ENCODE data around the gene EPB41L4B.
"Not testable (repeated sequence)": the region's sequence is repeated elsewhere in the genome, so short reads cannot be mapped to it uniquely, and the experiment has no call there.

EPB41L4B gene

DNA sequence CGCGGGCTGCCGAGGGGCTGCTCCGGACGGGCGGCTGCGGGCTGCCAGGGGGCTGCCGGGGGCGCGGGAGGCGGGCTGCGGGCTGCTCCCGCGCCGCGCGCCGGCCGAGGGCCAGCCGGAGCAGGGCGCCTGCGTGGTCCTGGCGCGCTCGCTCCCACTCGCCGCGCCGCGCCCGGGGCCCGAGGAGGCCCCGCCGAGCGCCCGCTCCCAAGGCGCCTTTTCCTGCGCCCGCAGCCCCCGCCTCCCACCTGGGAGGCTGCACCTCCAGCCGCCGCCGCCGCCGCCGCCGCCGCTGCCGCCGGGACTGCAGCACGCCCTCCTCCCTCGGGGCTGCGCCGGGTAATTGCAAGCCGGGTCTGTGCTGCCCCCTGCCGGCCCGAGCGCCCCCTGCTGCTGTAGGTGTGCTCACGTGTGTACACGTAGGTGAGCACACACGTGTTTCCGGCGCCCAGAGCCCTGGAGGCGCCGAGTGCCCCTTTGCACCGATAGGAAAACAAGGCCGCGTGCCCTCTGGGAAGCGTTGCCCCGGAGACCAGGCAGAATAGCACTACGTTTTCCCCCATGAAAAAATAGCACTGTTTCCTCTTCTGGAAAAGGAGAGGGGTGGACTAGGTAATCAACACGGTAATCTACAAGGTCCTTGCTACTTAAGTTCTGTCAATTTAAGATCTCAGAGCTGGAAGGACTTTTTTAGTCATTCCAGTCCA, at the start of gene EPB41L4B:
TSS of gene EPB41L4B (minus strand) at position 318 of the 707 bp plus-strand sequence. CDS start 613 bp downstream, outside the sequence.
- DNase-seq = peak; percentile 93 to 94

DNA sequence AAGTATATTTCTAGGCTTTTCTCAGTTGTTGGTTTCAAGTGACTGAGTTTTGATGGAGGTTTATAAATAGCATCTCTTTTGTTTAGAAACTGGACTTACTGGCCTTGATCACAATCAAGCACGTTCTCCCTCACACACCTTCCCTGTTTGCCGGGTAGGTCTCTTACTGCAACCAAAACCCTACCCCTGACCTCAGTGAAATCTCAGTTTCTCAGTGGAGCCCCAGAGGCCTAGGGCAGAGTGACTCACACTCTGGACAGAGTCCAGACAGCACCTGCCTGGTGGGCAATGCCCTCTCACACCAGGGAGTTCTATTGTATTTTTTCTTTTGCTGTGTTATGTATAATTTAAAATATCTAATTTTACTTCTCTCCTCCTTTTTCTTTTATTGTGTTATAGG, 48.4 kb upstream of the EPB41L4B start:
- no peak for DNase-seq

DNA sequence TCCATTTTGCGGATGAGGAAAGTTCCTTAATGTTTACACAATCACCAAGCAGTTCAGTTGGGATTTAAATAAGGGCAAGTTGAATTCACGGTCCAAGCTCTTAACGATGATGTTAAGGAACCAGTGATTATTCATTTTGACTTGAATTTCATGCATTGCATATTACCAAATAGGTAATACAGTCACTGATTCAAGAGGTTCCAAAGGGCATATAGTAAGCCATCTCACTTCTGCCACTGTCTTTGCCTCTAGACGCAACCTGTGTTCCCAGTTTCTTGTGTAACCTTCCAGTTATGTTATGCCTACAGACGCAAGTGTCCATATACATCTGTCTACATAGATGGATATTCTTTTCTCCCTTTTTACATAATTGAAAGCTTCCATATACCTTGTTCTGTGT, 39.9 kb upstream of the EPB41L4B start:
- no peak for DNase-seq

DNA sequence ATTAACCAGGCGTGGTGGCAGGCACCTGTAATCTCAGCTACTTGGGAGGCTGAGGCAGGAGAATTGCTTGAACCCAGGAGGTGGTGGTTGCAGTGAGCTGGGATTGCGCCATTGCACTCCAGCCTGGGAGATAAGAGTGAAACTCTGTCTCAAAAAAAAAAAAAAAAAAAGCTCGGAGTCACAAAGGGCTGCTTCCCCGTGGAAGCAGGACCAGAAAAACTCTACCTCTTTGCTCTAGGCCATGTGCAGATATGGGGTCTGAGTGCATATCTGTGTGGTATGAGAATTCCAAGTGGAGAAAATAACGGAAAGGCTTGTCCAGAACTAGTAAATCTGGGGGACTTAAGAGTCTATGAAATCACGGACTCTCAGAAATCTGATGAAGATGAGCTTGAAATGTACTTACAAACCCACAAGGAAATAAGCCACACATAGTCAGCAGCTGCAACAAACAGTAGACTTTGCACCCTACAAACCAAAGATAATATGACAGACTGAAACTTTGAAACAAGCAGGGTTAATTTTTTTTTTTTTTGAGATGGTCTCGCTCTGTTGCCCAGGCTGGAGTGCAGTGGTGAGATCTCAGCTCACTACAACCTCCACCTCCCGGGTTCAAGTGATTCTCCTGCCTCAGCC, 38.2 kb upstream of the EPB41L4B start:
- DNase-seq = not testable (repeated sequence)

DNA sequence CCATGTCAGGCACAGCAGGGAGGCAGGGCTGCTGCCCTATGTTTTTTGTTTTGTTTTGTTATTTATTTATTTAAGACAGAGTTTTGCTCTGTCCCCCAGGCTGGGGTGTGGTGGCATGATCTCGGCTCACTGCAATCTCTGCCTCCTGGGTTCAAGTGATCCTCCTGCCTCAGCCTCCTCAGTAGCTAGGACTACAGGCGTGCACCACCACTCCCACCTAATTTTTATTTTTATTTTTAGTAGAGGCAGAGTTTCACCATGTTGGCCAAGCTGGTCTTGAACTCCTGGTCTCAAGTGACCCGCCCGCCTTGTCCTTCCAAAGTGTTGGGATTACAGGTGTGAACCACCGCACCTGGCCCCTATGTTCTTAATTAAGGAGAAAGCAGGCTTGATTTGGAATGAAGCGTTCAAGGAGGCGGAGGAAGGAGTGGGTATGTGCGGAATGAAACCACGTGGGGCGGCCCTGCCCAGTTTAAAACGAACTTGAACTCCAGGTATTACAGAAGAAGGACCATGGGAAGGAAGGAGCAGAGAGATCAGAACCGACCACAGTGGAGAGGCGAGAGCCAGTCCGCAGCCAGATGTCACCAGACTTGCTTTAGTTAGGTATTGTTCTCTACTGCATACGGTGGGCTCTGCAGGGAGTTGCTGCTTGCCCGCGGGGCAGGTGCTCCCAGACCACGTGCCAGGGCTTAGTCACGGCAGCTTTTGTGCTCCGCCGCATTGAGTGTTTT, 34.9 kb upstream of the EPB41L4B start:
- no peak for DNase-seq

DNA sequence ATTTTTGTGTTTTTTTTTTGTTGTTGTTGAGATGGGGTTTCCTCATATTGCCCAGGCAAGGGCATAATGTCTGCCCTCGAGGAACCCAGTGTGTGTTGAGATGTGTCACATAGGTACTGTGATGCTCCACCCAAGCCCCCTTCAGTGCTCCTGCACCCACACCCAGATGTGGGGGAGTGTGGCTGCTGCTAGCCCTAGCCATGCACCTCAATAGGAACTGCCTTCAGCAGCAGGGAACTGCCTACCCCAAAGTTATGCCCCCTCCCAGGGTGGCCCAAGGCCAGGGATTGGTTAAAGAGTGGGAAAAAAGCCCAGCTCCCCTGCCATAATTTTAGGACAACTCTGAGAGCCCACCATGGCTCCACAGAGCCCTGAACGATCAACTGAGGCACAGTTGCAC, 33.3 kb upstream of the EPB41L4B start:
- no peak for DNase-seq

DNA sequence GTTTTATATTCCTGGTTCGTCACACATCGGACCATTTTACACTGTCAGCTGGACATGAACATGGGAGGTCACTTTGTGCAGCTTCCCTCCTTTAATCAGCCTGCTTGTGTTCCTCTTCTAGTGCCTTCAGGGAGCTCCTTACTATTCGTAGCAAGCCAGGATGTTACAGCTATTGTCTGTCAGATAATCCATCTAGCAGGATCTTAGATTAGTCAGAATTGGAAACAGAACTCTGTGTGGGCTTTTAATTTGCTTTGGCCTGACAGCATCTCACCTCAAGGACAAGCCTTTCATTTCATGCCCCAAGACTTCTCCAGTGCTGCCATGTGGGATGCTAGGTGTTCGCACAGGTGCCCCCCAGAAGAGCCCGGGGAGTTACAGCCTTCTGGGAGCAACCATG, 30.2 kb upstream of the EPB41L4B start:
- no peak for DNase-seq

DNA sequence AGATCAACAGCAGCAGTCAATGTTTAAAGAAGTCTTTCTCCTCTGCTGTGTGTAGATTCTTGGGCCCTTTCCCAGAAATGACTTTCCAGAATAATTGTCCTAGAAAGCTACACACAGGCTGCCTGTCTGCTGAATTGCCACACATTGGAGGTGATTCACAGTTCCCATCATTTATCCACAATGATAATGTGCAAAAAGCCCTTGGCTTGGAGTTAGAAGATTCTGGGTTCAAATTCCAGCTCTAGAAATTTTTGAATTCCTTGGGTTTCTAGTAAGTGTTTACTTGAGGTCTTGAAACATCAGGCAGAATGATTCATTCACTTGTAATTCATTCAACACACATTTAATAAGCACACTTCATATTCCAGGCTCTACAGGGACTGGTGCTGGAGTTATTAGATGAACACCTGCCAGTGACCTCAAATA, 28.6 kb upstream of the EPB41L4B start:
- DNase-seq = no peak

DNA sequence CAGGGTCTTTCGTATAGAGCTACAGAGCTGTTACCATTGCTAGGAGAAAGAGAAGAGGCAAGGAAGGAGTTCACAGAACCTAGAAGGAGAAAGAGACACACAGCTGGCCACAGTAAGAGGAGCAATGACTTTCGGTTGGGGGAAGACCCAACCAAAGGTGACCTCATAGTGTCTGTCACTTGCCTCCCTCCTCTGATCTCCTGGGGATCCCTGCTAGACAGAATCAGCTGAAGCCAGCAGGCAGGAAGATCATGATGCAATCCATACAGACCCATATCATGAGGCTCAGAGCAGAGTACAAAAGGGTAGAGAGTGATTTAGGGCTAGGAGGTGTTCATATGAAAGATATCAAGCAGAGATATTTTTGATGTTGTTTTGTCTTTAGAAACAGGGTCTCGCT, 26.0 kb upstream of the EPB41L4B start:
- DNase-seq = no peak

DNA sequence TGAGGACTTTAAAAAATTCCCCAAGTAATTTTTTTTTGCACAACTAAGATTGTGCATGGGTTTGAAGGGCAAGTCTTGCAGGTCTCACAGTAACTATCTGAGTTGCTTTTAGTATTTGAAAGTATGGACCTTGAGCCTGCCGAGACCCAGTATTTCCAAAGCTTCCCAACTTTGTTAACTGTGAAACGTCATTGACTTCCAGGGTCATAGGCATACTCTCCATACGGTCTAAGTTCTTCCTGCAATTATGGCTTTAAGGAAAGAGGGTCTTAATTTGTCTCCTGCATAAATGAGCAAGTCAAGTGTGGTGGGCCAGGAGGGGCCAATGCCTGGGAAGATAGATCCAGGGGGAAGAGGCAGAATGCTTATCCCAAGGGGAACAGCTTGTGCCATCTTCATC, 24.0 kb upstream of the EPB41L4B start:
- no peak for DNase-seq

DNA sequence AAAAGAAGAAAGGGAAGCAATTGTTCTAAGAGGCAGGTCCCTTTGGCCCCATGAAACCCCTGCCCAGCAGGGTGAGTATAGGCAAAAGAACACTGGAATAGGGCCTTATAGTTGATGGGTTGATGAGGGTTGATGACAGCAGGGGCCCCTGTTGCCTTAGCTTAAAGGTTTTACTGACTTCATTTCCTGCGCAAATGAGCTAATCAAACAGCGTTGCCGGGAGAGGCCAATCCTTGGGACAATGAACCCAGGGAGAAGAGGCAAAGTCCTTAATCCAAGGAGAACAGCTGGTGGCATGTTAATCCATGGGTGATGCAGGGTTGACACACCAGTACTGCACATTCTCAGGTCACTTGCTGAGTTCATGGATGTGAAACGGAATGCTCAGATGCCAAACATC, 22.0 kb upstream of the EPB41L4B start:
- DNase-seq = no peak

DNA sequence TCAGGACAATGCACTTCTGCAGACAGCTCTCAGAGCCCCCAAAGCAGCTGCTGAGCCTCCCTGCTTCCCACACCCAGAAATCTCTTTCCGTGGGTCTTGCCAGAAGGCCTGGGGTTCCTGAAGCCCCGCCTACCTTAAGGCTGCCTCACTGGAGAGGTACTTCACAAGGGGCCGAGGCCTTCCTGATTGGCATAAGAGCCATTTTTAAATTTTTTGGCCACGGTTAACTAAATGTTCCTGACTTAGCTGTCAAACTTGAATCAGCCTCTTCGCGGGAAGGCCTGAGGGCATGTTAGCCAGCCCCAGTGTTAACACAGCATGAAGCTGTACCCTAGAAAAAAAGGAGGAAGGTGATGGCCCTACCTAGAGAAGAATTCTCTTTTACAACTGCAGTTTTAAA, 20.7 kb upstream of the EPB41L4B start:
- DNase-seq = no peak

DNA sequence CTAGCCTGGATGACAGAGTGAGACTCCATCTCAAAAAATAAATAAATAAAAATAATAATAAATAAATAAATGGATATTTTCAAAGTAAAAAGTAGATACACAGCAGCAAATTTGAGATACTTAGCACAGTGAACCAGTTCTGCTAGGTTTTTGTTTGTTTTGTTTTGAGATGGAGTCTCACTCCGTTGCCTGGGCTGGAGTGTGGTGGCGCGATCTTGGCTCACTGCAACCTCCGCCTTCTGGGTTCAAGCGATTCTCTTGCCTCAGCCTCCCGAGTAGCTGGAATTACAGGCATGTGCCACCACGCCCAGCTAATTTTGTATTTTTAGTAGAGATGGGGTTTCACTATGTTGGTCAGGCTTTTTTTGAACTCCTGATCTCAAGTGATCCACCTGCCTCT, 20.1 kb upstream of the EPB41L4B start:
- not testable (repeated sequence) for DNase-seq

DNA sequence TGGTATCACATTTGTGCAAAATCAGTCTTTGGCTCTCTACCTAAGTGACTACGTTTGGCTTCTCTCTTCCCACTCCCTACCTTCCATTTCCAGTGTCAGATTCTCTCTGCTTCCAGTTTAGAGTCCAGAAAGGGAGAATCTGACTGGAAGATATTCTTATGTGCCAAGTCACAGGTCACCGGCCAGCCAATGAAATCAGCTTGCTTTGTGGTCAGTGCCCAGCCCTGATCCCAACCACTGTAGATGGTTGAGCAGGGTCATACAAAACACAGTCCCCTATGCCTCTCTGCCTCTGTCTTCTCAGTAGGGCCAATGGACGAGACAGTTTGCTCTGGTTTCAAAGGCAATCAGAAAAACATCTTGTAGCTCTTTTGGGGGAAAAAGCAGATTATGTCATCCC, 15.6 kb upstream of the EPB41L4B start:
- DNase-seq = no peak

DNA sequence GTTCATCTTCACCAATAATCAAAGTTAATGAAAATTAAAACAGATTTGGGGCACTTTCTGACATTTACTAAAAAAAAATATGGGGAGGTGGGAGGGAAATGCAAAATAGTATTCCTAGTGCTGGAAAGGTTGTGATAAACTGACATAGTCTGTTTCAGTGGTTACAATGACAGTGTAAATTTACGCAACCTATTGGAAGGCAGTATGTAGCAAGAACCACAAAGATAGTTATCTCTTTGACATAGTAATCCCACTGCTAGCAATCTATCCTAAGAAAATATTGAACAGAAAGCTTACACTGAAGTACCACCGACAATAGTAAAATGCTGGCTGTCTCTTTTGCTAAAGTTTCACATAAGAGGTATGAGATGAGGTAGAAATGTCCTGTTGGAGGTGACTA, 15.1 kb upstream of the EPB41L4B start:
- no peak for DNase-seq

DNA sequence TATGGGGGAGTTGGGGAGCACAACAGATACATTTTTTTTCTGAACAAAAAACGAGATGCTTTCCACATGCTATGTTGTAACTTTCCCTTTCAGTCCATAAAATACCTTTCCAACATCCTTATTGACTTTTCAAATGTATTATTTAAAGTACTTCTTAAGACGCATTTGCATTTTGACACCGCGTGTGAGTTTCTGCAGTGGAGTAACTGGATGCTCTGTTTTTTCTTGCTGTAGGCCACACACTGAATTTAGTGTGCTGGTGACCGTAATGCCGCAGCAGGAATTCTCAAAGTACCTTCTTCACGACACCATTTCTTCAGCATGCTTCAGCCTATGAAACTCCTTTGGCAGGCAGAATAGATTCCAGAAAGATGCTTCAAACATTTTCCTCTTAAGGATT, 14.3 kb upstream of the EPB41L4B start:
- DNase-seq = no peak

DNA sequence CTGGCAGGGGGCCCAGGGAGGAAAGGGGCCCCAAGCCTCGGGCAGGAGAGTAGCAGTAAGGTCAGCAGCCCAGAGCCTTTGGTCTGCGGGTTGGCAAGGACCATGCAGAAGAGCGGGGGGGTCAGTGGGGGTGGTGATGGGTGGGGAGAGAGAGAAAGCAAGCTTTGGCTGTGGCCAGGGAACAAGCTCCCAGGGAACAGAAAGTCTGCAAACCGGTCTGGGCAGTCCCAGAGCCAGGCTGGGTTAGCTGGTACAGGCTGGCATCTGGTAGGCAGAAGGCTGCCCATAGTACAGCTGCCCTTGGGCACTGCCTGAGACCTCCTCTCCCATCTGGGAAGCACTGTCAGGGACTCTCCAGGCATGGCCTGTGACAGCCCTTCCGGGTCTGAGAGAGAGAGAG, 10.5 kb upstream of the EPB41L4B start:
- DNase-seq = no peak

DNA sequence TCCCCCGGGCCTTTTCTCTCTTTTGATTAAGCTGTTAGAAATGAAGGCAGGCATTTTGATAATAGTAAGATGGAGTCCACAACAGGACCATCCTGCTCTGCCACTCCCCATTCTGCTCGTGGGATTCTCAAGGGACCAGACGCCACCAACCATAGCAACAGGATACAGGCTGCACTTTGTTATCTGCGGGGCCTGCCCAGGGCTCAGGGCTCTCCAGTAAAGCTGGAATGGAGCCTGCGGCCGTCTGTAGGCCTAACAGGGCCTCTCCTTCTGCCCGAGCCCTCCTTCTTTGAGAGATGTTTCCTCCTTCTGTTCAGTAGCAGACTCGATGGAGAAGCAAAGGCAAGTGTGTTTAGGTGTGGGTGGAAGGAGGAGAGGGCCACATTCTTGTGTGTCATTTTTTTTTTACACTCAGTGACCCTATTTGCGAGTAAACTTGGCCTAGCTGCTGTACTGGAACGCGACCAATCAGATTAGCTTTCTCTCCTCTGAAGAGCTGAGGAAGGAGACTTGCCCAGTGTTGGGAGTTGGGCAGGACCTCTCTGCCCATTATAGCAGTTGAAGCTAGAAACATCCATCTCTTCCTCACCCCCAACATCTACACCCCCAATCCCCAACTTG, 8.9 kb upstream of the EPB41L4B start:
- DNase-seq = no peak

DNA sequence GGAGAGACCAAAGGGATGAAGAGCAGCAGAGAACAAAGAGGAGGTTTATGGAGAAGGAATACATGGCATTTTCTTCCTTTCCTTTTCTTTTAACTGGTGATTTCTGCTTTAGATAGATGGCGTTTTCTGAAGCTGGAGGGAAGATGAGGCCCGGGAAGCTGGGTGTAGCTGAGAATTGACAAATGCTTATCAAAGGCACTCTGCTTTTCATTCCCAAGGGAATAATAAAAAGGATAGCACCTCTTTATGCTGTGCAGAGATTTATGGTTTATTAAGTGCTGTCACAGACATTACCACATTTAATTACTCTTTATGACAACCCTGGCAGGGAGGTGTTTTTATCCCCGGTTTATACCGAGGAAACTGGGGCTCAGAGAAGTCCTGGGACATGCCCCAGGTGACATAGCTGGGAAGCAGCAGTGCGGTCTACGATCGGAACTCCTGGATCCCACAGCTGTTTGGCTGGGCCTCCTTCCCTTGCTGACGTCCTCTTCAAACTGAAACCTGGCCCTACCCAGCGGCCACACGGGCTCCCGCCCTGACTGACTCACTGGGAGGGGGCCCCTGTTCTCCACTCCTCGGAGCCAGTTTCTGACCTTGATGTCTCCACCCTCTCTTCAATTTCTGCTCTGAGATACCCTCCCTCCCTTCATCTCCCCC, 8.2 kb upstream of the EPB41L4B start:
- DNase-seq = no peak

DNA sequence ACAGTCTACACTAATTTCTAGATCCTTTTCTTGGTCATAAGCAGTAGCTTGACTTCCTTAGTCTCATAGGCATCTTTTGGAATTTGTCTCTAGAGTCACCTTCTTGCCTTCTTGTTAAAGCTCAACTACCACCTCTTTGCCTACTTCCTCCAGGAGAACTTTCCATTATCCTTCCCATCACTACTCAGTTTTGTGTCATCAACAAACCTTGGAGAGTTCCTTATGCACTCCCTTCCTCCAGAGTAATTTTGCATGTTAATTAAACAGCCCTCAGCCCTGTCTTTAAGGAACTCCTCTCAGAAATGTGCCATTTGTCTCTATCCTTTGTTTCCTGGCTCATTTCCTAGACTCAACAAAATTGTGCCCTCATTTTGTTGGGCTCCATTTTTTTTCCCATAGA, 4.2 kb upstream of the EPB41L4B start:
- DNase-seq = no peak

DNA sequence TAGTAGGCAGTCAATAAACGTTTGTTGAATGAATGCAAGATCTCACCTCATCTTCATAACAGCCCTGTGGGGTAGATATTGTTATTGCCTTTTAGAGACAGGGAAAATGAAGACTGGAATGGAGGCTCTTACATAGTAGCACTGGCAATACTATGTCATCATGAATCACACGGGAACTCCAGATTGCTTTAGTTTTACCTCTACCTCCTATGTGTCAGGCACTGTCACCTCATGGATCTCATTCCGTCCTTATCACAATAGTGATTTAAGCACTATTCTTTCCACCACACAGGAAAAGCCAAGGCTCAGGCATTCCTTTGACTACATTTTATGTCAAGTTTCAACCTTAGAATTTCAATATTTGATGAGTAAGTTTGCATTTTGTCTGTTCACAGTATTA, 2.9 kb upstream of the EPB41L4B start:
- DNase-seq = no peak

DNA sequence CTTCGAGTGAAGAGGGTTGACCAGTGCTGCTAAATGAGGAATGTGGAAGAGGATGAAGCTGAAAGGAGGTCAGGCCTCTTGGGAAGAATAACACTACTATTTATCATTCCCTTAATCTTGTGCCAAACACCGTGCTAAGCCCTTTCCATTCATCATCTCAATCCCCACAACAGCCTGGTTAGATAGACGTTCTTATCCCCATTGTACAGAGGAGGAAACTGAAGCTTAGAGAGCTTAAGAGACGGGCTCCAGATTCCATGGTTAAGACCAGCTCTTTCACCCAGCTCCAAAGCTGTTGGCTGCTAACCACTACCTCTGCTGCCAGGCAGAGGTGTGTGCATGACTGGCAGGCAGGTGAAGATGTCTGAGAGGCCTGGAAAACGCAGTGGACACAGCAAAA, 868 bp upstream of the EPB41L4B start:
- no peak for DNase-seq

DNA sequence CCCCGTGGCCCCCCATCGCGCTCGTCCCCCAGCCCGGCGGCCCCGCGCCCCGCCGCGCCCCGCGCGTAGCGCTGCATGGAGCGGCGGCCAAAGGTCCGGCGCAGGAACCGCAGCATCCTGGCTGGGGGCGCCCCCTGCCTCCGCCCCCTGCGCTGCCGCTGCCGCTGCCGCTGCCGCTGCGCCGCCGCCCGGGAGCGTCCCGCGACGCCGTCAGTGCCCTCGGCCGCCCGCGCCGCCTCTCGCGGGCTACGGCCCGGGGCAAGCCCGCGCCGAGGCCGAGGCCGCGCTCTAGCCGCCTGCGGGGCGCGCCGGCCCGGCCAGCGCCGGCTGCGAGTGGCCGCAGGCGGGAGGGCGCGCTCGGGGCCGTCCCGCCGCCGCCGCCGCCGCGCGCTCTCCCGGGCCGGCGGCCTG, 523 bp downstream of the EPB41L4B start:
- DNase-seq = peak in 1 of 2 experiments; percentile 24
